Umbilical cord (tissue), 2 donors: Measurements from ENCODE around the gene MARK3. TPM values are rescaled to one million over a fixed set of nuclear protein-coding genes. Genes with fewer than 3 reads are reported as not detected.
A peak's percentile ranks its signal among the peaks of the same experiment; 100 is the strongest.
"Not testable (repeated sequence)": the region's sequence is repeated elsewhere in the genome, so short reads cannot be mapped to it uniquely, and the experiment has no call there.

Source experiments
- DNase-seq: peaks from one replicate; pipeline ENCODE4 v3.0.0-alpha.2; 2015; ENCODE audit warnings: low spot score
- total RNA-seq: library from RNA; depleted of rRNA; stranded (reverse); fragments of >200 nt; gene quantifications from one replicate; pipeline ENCODE4 v1.2.3, GENCODE V29; 2014; ENCODE audit warnings: low replicate concordance; ENCODE audit not compliant: insufficient read depth

The MARK3 gene
- total RNA-seq, 1 donor from 2014 or later = 62.1 TPM

DNA sequence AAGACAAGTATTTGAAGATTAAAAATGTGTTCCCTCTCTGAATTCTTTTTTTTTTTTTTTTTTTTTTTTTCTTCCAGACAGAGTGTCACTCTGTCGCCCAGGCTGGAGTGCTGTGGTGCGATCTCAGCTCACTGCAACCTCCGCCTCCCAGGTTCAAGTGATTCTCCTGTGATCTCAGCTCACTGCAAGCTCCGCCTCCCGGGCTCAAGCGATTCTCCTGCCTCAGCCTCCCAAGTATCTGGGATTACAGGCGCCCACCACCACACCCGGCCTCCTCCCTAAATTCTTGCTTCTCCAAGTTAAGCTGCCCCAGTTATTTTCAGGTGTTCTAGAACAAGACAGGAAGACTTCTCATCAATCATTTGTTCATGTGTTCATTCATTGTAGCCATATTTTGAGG, 127.0 kb downstream of the MARK3 start:
- DNase-seq = not testable (repeated sequence)

DNA sequence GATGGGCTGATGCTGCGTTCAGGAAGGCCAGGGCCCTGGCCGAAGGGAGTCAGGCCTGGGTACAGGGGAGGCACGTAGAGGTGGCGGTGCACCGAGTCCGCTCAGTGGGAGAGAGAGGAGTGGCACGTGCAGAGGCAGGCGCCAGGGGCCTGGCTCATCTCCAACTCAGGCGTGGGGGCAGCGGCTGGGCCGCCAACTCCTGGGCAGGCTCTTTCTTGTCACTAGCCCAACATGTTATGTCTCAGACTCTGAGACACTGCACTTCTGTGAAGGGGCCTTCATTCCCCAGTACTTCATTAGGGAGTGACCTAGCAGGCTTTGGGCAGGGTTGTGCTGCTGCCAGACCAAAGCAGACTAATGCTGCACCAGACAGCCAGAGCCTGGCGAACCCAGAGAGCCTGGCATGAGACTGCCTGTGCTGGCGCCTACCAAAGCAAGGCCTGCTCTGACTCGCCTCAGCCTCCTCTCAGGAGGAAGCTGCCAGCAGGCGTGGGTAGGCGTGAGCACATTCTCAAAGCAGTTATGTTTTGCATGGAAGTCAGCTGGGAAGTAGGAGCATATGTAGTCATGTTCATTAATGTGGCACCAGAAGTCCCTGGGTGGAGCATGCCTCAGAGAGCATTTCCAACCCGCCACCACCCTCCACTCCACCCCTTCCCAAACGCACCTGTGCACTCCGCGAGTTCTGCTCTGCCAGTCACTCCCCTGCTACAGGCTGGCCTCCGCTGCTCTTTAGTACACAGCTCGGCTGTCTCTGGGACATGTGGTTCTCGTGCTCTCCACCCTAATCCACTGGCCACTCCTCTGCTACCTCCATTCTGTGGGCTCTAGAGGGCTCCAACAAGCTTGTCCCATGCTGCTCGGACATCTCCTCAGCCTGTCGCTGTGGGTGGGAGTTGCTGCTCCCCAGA, 127.7 kb downstream of the MARK3 start:
- peak; percentile 66 for DNase-seq

DNA sequence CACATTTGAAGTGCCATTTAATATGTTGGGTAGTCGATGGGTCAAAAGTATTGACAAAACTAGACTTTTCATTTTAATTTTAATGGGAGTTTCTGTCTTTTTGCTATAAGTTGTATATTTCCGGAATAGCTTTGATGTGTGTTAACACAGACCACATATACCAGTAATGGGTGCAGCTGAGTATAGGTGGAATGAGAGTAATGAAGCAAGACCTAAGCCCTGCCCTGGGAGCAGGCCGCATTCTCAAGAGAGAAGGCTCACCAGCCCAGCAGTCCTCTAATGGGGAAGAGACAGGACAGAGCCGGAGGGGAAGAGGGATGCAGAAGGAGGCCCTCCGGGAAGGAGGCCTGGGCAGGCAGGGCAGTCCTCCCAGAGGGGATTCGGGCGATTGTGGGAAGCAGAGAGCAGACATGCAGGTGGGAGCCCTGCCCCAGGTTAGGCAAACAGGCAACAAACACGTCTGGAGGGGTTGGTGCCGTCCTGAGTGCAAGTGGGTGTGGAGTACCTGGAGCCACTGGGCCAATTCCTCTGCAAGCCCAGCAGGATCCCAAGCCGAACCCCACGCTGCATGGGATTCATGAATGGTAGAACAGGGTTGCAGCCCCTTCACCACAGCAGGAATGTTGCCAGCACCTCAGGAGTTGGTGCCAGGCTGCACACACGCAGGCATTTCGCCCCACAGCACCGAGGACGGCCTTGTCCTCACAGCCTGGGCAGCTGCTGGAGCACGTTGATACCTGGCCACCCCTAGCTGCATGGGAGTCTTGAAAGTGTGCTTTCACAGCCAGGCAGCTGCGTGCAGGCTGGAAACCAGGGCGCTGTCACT, 129.6 kb downstream of the MARK3 start:
- no peak for DNase-seq

DNA sequence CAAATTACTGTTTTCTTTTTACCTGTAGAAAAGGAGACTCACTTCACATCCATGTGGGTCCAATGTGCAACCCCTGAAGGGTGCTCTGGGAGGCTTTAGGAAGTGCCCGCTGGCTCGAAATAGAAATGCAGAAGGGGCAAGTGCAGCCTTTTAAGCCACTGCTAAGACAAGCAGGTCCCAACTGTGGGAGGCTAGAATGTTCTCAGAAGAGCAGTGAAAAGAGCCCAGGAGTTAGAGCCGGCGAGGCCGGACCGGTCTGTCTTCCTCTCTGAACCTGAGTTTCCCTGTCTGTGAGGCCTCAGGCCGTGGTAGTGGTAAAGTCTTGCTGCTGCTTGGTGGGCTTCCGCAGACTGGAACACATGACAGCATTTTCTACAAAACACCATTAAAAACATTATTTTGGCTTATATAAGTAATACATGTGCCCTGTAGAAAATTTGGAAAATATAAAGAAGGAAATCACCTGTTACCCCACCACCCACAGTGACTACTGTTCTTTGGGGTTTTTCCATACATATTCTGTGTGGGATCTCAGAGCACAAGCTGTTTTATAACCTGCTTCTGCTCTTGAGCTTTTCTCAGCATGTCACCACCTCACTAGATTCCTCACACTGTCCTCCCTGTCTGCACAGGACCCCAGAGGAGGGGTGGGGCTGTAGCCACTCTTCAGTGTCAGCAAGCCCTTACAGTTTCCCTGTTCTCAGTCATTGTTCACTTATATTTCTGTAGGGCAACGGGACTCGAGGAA, 131.4 kb downstream of the MARK3 start:
- no peak for DNase-seq

DNA sequence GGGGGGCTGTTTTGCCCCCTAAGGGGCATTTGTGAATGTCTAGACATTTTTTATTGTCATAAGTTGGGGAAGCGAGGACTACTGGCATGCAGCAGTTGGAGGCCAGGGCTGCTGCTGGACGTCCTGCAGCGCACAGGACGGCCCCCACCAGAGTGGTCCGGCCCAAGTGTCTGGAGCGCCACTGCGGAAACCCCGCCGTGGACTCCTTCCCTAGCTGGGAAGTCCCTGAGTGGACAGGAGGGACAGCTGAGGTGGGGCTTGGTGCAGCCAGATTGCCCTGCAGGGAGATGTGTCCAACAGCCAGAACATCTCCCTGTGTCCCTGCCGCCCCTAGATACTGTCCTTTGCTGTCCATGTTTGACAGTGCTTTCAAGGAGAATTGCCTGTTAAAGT, 132.0 kb downstream of the MARK3 start:
- DNase-seq = no peak

DNA sequence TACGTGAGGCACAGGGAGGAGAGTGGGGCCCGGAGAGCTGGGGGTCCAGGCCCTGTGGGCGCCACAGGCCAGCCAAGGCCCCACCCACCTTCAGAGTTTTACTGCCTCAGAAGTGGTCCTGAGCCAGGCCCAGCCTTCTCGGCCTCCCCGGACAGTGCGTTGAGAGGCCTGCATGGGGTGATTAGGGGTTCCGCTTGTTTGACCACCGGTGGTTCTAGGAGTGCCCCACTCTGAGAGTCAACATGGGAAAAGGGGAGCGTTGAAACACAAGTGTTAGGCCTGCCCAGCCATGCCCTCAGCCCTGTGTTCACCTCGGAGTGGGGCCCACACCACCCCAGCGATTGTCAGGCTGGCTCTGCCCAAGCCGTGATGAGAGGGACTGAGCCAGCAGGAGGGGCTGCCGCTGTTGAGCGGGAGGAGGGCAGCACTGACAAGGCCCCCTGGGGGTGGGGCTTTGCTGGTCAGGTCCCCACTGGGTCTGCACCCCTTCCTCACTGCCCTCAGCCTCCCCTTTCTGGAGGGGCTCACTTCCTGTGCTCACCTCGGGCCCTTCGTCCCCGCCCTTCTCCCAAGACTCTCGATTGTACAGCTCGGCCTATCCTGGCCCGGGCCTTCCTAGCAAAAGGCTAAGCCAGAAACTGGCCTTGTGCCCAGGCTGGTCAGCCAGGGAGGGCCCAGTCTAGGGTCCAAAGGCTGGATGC, 132.7 kb downstream of the MARK3 start:
- DNase-seq = peak; percentile 73

DNA sequence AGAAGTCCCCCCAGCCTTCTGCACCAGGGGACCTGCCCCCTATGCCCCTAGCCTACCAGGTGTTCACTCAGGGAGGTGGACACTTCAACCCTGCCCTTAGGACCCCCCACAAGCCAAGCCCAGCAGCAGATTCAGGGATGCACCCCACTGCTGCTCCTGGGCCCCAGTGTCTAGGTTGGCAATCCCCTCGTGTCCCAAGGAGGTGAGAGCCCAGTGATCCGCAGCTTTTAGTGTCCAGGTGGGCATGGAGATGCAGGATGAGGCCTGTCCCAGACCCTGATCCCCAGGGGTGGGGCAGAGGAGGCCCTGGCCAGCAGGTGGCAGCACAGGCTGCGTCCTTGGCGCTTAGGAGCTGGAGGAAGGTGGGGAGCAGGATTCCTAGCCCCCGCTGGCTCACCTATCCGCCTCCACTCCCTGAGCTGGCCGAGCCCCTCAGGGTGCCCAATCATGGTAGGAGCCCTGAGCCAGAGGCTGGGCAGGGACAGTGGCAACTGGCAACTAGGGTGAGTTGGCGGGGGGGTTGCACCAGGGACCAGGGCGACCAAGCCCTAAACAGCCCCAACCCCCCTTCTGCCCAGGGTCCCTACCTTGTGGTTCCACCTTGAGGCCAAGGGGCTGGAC, 133.3 kb downstream of the MARK3 start:
- DNase-seq = peak; percentile 66

DNA sequence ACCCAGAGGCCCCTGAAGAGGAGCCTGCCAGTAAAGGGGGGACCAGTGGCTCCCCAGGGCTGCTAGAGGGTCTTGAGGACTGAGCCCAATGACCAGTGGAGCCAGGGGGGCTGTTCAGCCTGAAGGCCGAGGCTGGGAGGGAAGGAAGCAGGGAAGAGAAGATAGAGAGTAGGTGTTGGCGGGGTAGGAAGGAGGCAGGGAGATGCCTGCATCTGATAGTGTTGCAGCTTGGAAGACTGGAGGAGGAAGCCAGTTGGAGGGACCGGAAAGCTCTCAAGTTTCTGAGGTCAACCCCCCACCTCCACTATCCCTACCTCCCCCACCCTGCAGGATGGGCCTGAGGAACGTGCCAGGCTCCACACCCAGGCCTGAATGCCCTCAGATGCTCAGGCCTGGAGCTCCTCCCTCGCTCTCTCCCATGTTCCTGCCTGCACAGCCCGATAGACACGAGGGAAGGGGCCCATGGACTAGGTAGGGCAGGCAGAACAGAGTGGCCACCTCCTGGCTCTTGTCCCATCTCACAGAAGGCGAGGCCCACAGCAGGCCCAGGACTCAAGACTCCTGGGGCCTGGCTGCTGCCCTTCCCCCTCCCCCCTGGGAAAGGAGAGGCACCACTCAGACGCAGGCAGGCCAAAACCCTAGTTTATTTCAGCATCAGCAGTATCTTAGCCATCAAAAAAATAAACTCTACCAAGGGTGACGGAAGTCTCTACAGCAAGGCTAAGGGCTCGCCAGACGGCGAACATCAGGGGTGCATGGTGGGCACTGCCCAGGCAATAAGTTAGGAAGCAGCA, 134.0 kb downstream of the MARK3 start:
- DNase-seq = peak; percentile 66

DNA sequence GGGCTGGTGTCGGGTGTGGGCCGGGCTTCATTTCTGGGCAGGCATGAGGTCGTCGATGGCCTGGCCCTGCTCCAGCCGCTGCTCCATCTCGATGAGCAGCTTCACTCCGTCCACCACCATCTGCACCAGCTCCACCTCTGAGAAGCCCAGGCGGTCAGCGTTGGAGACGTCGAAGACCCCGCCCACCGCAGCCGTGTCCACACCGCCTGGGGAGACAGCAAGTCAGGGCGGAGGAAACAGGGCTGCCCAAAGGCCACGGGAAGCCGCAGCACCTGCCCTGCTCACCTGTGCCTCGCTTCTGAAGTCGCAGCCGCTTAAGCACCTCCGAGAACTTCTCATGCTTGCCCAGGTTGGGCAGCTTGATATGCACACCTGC, 134.6 kb downstream of the MARK3 start:
- DNase-seq = no peak

DNA sequence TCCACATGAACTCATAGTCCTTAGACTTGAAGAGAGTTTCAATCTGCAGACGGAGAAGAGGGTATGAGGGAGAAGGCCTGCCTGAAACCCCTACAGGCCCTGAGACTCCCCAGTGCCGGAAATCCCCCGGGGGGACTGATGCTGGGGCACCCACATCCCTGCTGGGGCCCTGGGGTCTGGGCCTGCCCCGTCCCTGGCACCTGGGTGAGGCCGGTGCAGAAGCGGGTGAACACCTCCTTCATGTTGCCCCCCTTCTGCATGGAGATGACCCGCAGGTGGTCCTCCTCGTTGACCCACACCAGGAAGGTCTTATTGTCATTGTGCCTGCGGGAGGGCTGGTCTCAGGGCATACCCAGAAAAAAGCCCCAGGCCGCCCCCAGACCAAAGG, 135.0 kb downstream of the MARK3 start:
- no peak for DNase-seq

DNA sequence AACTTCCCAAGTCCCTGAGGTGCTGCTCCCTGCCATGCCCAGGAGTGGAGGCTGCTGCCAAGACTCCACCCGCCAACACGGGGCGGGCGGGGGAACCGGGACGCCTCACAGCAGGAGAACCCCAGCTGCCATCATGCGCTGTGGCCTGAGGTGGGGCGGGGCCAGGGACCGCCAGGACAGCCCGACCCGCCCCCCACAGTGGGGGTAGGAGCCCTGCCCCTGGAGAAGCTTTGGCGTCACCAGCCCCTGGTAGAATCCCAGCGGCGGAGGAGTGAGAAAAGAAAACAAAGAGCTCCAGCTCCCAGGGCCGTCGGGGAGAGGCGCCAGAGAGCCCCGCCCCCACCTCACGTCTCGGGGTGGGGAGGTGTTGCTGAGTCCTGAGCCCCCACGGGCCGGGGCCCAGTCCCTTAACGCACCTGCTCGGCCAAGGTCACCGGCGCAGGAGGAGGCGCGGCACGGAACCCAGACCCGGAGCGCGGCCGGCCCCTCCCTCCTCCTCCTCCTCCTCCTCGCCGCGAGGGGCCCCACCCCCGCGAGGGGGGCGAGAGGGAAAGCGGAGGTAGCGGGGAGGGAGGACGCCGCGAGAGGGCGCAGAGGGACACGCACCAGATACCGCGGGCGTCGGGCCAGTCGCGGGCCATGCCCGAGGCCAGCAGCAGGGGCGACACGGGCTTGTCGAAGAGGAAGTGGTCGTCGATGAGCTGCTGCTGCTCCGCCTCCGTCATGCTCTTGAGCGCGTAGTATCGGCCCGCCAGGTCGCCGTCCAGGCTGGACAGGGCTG, 135.6 kb downstream of the MARK3 start:
- peak; percentile 80 for DNase-seq

DNA sequence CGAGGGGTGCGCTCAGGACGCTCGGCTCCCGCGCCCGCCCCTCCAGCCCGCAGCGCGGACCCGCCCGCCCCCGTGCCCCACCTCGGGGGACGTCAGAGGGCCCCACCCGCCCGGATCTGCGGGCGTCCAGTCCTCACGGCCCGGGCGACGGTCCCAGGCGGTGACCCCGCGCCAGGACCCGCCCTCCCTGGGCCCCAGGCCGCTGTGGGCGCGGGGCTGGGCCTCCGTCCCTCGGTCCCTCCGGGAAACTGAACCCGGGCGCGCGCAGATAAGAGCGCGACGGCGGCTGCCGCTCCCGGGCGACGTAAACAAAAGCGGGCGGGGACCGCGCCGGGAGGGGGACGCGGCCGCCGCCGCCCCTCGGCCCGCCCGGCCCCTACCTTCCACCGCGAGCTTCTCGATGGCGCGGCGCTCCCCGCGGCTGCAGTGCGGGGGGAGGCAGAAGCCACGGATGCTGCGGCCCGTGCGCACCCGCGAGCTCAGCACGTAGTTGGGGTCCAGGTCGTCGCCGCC, 136.3 kb downstream of the MARK3 start:
- no peak for DNase-seq

DNA sequence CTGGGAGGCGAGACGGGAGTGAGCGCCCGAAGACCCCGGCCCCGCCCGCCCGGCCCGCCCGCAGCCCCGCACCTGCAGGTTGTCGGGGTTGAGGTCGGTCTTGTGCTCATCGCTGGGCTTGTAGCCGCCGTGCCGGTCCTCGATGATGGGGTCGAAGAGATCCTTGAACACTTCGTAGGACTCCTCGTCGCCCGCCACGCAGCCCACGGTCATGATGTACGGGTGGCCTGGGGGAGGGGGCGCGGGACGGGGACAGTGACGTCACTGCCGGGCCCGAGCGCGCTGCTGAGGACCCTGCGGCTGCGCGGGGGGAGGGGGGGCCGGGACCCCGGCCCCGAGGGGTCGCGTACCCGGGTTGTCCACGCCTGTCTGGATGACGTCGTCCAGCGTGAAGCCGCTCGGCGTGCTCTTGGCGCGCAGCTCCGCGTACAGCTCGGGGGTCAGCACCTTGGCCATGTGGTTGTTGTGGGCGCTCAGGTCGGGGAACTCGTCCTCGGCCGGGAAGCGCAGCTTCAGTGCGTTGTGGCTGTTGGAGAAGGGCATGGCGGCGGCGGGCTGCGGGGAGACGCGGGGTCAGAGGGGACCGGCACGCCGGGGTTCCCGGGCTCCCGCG, 136.8 kb downstream of the MARK3 start:
- no peak for DNase-seq

DNA sequence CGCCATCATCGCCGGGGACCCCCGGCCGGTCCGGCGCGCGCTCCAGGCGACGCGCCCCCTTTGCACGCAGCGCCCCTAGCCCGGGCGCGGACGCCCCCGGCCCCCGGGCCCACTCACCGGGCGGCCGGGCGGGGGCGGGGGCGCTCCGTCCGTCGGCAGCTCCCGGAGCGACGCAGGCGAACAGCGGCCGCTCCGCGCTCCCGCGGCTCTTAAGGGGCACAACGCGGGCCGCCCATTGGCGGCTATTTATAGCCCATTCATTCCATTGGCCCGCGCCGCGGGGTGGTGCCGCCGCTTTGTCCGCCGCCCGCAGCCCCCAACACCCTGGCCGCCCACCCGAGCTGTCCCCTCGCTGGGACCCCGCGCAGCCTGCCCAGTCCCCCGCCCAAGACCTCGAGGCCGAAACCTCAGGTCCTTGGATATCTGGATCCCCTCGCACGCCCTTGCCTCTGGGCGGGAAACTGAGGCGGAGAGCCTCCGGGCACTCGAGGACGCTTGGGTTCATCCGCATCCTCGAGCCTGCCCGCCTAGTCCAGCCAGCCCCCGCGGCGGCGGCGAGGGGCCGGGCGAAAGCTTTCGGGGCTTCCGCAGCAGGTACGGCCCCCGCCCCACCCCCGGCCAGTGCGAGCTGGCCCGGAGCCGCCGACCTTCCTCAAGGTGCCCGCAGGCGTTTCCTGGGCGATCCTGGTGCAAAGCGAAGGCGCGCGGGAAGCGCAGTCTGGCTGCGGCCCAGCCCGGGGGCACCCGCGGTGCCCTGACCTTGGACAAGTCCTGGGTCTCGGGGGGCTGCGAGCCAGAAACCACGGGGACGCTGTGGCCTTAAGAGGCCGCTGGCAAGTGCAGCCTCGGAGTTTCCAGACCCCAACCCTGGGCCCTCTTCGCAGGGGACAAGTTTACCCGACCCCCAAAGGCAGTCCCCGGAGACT, 137.7 kb downstream of the MARK3 start, which contains the start of gene CKB:
Gene CKB, minus strand, starts transcription at position 182 of the 926 bp plus-strand sequence. CDS start 337 bp downstream, outside the sequence.
- peak; percentile 62 for DNase-seq

DNA sequence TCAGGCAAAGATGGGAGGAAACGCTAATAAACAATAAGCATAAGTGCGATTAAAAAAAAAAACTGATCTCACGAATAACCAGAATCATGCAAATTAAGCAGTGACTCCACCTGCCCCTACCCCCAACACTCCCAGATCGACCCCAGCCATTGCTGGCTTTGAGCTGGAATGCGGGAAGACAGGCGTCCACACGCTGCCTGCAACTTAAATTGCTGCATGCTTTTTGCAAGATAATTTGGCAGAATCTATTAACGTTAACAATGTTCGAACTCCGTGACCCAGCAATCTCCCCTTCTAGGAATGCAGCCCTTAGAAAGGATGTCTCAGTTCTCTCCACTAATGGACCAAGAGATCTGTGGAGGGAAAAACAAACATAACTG, 138.3 kb downstream of the MARK3 start:
- no peak for DNase-seq

DNA sequence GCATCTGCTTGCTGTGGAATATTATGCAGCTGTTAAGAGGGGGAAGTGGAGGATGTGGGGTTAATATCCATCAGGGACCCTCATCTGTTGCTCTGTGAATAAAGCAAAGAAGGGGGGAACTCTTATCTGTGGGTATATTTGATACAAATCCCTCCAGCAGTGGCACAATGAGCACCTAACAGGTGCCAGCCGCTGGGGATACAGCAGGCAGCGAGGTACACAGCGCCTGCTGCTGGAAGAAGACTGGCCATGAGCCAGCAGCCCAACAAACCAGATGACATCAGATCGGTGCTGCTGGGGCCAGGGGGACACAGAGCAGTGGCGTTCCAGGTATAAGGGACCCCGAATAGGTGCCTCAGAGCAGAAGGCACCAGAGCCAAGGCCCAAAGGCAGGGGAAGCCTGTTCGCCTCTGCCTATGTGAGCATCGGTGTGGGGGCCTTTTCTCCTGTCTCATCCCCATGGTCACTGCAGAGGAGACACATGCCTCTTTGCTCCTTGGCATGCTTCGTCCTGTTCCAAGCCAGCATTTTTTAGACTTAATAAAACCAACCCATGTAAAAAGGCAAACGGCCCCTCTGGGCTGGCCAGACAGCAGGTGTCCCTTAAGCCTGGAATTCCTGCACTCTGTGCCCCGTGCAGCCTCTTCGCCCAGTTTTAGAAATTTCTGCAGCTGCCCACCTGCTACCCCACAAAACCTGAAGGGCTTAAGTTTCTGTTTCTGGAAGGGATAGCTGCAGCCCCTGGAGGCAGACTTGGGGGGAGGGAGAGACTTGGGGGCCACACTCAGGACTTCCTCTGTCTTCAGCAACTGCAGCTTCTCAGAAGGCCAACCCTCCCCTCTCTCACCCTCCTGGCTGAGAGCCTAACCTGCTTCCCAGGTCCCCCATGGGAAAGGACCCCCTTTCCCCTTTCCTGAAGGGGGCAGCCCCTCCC, 139.1 kb downstream of the MARK3 start:
- DNase-seq = no peak
